GM23338 (cell line): ENCODE measurements around the gene DENND5B. TPM values are rescaled to one million over a fixed set of nuclear protein-coding genes. Genes with fewer than 3 reads are reported as not detected.

Experiments used
- ATAC-seq: fragments of 200-7000 bp; cut with Tn5 transposase; 3 replicates; pipeline ENCODE4 v1.9.1; 2020
- DNase-seq: peaks from one replicate; pipeline ENCODE4 v3.0.0-alpha.2; 2015; ENCODE audit warnings: low spot score
- H2AFZ ChIP-seq: fragments of 200-600 bp; sonication (generic); 2 replicates; pipeline ENCODE4 v1.8.0; 2016; ENCODE audit warnings: antibody characterized with exemption, mild to moderate bottlenecking, moderate library complexity
- H3F3A ChIP-seq: fragments of 200-600 bp; sonication (generic); replicated peaks from 2 replicates; pipeline ENCODE4 v1.8.0; 2017; ENCODE audit warnings: antibody characterized with exemption, mixed run types, low read depth
- H3K27ac ChIP-seq: fragments of 200-600 bp; sonication (generic); 2 replicates; pipeline ENCODE4 v1.6.1; 2016; ENCODE audit warnings: low read depth
- H3K27me3 ChIP-seq: fragments of 200-600 bp; sonication (generic); 2 replicates; pipeline ENCODE4 v1.8.0; 2016; ENCODE audit warnings: mild to moderate bottlenecking, mixed run types, moderate library complexity; ENCODE audit not compliant: insufficient read depth
- H3K36me3 ChIP-seq: fragments of 200-600 bp; sonication (generic); 2 replicates; pipeline ENCODE4 v1.8.0; 2016; ENCODE audit warnings: mild to moderate bottlenecking; ENCODE audit not compliant: insufficient read depth
- H3K4me1 ChIP-seq: fragments of 200-600 bp; sonication (generic); 2 replicates; pipeline ENCODE4 v1.8.0; 2016; ENCODE audit warnings: mild to moderate bottlenecking, moderate library complexity; ENCODE audit not compliant: insufficient read depth
- H3K4me2 ChIP-seq: fragments of 200-600 bp; sonication (generic); 2 replicates; pipeline ENCODE4 v1.7.1; 2017; ENCODE audit warnings: mixed run types
- H3K4me3 ChIP-seq: fragments of 200-600 bp; sonication (generic); 2 replicates; pipeline ENCODE4 v1.6.1; 2016; ENCODE audit warnings: mixed run types
- H3K79me2 ChIP-seq: fragments of 200-600 bp; sonication (generic); replicated peaks from 2 replicates; pipeline ENCODE4 v1.8.0; 2017; ENCODE audit warnings: mild to moderate bottlenecking; ENCODE audit not compliant: insufficient read depth
- H3K9me2 ChIP-seq: fragments of 200-600 bp; sonication (generic); 2 replicates; pipeline ENCODE4 v1.8.0; 2017; ENCODE audit not compliant: insufficient read depth
- H4K20me1 ChIP-seq: fragments of 200-600 bp; sonication (generic); replicated peaks from 2 replicates; pipeline ENCODE4 v1.8.0; 2017; ENCODE audit warnings: mild to moderate bottlenecking; ENCODE audit not compliant: insufficient read depth
- H3K27ac Mint-ChIP-seq: 2 replicates; pipeline ENCODE4 v1.8.0; 2020; ENCODE audit warnings: inconsistent platforms, mild to moderate bottlenecking, moderate library complexity, mixed read lengths
- H3K27me3 Mint-ChIP-seq: 3 replicates; pipeline ENCODE4 v1.8.0; 2022; ENCODE audit warnings: low read depth, mild to moderate bottlenecking, moderate library complexity, mixed read lengths, inconsistent platforms; ENCODE audit not compliant: insufficient read depth, poor library complexity
- H3K36me3 Mint-ChIP-seq: 3 replicates; pipeline ENCODE4 v1.8.0; 2021; ENCODE audit warnings: low read depth, mild to moderate bottlenecking, inconsistent platforms, moderate library complexity, mixed read lengths
- H3K4me1 Mint-ChIP-seq: 3 replicates; pipeline ENCODE4 v1.8.0; 2020; ENCODE audit warnings: mild to moderate bottlenecking, inconsistent platforms, mixed read lengths
- H3K4me3 Mint-ChIP-seq: 3 replicates; pipeline ENCODE4 v1.8.0; 2021; ENCODE audit warnings: moderate library complexity, mild to moderate bottlenecking, inconsistent platforms, mixed read lengths
- H3K9me3 Mint-ChIP-seq: 3 replicates; pipeline ENCODE4 v1.8.0; 2020; ENCODE audit warnings: moderate library complexity, mild to moderate bottlenecking, inconsistent platforms, mixed read lengths
- CREB1 ChIP-seq: fragments of 250-450 bp; sonication (Bioruptor Pico); IDR thresholded peaks from 2 replicates; pipeline ENCODE4 v1.5.0; 2020; ENCODE audit warnings: low read depth, mild to moderate bottlenecking, moderate library complexity
- EZH2 ChIP-seq: fragments of 200-600 bp; sonication (generic); IDR thresholded peaks from one replicate; pipeline ENCODE4 v1.8.0; 2017; ENCODE audit warnings: antibody characterized with exemption, mild to moderate bottlenecking, low read depth; ENCODE audit not compliant: unreplicated experiment
- EZH2phosphoT487 ChIP-seq: fragments of 200-600 bp; sonication (generic); IDR thresholded peaks from one replicate; pipeline ENCODE4 v1.8.1; 2018; ENCODE audit warnings: antibody characterized with exemption; ENCODE audit not compliant: unreplicated experiment
- JUNB ChIP-seq: IDR thresholded peaks from one replicate; pipeline ENCODE4 v1.6.1; 2016; ENCODE audit warnings: antibody characterized with exemption; ENCODE audit not compliant: unreplicated experiment
- NANOG ChIP-seq: IDR thresholded peaks from 2 replicates; pipeline ENCODE4 v1.6.1; 2016; ENCODE audit warnings: antibody characterized with exemption, borderline replicate concordance
- POLR2AphosphoS5 ChIP-seq: IDR thresholded peaks from 2 replicates; pipeline ENCODE4 v1.6.1; 2016; ENCODE audit warnings: antibody characterized with exemption, low read depth
- STAT1 ChIP-seq: IDR thresholded peaks from one replicate; pipeline ENCODE4 v1.6.1; 2016; ENCODE audit warnings: antibody characterized with exemption; ENCODE audit not compliant: unreplicated experiment
- ZNF114 ChIP-seq: fragments of 250-450 bp; sonication (Bioruptor Pico); IDR thresholded peaks from 2 replicates; pipeline ENCODE4 v1.5.0; 2020; ENCODE audit warnings: mild to moderate bottlenecking, moderate library complexity
- ZNF331 ChIP-seq: fragments of 250-450 bp; sonication (Bioruptor Pico); IDR thresholded peaks from 2 replicates; pipeline ENCODE4 v1.5.0; 2020; ENCODE audit warnings: low read depth, mild to moderate bottlenecking, moderate library complexity
- polyA plus RNA-seq: library from polyadenylated mRNA; unstranded; fragments of >200 nt; fragmentation: Nextera tagmentation; extraction: Ambion mirVana; gene quantifications from 2 replicates; pipeline ENCODE4 v1.2.1, GENCODE V29; 2016
- total RNA-seq: library from RNA; depleted of rRNA; stranded (reverse); fragments of >200 nt; shearing (Covaris generic); gene quantifications from 2 replicates; pipeline ENCODE4 v1.2.3, GENCODE V29; 2014
- TF ChIP-seq, protein P1 (sequence below), 2 experiments: fragments of 200-600 bp in 1 of 2; sonication (generic) in 1 of 2; conservative IDR thresholded peaks; 2 replicates each; pipeline versions ENCODE4 v1.5.1 to v1.6.1; 2016 to 2017; ENCODE audit warnings: antibody characterized with exemption in 2 of 2, low read depth in 2 of 2, mild to moderate bottlenecking in 2 of 2, moderate library complexity in 1 of 2
- TF ChIP-seq, protein P2 (sequence below): IDR thresholded peaks from one replicate; pipeline ENCODE4 v1.6.1; 2018; ENCODE audit warnings: antibody characterized with exemption; ENCODE audit not compliant: unreplicated experiment
- TF ChIP-seq, protein P3 (sequence below): IDR thresholded peaks from 2 replicates; pipeline ENCODE4 v1.6.1; 2016; ENCODE audit warnings: antibody characterized with exemption
- TF ChIP-seq, protein P4 (sequence below): fragments of 250-450 bp; sonication (Bioruptor Pico); IDR thresholded peaks from 2 replicates; pipeline ENCODE4 v1.5.0; 2020; ENCODE audit warnings: mild to moderate bottlenecking, moderate library complexity

DENND5B gene
- total and polyA plus RNA-seq, 2 experiments from 2014 or later, result 6.5 to 17.2 TPM

DNA sequence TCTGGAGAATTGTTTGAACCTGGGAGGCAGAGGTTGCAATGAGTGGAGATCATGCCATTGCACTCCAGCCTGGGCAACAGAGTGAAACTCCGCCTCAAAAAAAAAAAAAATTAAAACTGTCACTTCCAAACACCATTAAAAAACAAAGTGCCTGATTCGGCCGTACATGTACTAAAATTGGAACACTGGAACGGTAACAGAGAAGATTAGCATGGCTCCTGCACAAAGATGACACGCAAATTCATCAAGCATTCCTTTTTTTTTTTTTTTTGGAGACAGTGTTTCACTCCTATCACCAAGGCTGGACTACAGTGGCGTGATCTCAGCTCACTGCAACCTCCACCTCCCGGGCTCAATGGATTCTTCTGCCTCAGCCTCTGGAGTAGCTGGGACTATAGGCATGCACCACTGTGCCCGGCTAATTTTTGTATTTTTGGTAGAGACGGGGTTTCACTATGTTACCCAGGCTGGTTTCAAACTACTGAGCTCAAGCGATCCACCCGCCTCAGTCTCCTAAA is 224.8 kb downstream of the DENND5B start:
- H3K27ac Mint-ChIP-seq, result no peak overlapping the region
- Histone ChIP-seq H3K4me2 (no peak overlapping the region), H3K27ac (no peak overlapping the region), H3K4me1 (peaks cover 39% of the 10 kb centered on the region), H3K36me3 (no peaks in the 10 kb centered on the region), H2AFZ (no peak overlapping the region), H3K9me2 (no peaks in the 10 kb centered on the region), H3F3A (peaks cover 6% of the 10 kb centered on the region; the same call in 1 of the 2 replicates), H4K20me1 (no peaks in the 10 kb centered on the region), H3K27me3 (no peaks in the 10 kb centered on the region), H3K4me3 (no peak overlapping the region), H3K79me2 (peaks cover 13% of the 10 kb centered on the region; the same call in 1 of the 2 replicates)
- H3K27me3 Mint-ChIP-seq, result peaks cover 13% of the 10 kb centered on the region
- ATAC-seq (no peak), DNase-seq (no peak)
- no peak overlapping the region for H3K4me3 Mint-ChIP-seq
- TF ChIP-seq NANOG (no peak), CREB1 (CRISPR knock-in tag) (no peak), ZNF331 (CRISPR knock-in tag) (no peak), POLR2AphosphoS5 (no peak), STAT1 (no peak), EZH2 (no peak), ZNF114 (CRISPR knock-in tag) (no peak), EZH2phosphoT487 (no peak), JUNB (no peak)
- TF ChIP-seq, protein P1, sequence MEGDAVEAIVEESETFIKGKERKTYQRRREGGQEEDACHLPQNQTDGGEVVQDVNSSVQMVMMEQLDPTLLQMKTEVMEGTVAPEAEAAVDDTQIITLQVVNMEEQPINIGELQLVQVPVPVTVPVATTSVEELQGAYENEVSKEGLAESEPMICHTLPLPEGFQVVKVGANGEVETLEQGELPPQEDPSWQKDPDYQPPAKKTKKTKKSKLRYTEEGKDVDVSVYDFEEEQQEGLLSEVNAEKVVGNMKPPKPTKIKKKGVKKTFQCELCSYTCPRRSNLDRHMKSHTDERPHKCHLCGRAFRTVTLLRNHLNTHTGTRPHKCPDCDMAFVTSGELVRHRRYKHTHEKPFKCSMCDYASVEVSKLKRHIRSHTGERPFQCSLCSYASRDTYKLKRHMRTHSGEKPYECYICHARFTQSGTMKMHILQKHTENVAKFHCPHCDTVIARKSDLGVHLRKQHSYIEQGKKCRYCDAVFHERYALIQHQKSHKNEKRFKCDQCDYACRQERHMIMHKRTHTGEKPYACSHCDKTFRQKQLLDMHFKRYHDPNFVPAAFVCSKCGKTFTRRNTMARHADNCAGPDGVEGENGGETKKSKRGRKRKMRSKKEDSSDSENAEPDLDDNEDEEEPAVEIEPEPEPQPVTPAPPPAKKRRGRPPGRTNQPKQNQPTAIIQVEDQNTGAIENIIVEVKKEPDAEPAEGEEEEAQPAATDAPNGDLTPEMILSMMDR (conservative IDR thresholded peaks at IDR 0.05; ENCODE audit: low read depth in 2 of 2), result no peak
- TF ChIP-seq, protein P2, sequence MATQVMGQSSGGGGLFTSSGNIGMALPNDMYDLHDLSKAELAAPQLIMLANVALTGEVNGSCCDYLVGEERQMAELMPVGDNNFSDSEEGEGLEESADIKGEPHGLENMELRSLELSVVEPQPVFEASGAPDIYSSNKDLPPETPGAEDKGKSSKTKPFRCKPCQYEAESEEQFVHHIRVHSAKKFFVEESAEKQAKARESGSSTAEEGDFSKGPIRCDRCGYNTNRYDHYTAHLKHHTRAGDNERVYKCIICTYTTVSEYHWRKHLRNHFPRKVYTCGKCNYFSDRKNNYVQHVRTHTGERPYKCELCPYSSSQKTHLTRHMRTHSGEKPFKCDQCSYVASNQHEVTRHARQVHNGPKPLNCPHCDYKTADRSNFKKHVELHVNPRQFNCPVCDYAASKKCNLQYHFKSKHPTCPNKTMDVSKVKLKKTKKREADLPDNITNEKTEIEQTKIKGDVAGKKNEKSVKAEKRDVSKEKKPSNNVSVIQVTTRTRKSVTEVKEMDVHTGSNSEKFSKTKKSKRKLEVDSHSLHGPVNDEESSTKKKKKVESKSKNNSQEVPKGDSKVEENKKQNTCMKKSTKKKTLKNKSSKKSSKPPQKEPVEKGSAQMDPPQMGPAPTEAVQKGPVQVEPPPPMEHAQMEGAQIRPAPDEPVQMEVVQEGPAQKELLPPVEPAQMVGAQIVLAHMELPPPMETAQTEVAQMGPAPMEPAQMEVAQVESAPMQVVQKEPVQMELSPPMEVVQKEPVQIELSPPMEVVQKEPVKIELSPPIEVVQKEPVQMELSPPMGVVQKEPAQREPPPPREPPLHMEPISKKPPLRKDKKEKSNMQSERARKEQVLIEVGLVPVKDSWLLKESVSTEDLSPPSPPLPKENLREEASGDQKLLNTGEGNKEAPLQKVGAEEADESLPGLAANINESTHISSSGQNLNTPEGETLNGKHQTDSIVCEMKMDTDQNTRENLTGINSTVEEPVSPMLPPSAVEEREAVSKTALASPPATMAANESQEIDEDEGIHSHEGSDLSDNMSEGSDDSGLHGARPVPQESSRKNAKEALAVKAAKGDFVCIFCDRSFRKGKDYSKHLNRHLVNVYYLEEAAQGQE, result no peak
- TF ChIP-seq, protein P3, sequence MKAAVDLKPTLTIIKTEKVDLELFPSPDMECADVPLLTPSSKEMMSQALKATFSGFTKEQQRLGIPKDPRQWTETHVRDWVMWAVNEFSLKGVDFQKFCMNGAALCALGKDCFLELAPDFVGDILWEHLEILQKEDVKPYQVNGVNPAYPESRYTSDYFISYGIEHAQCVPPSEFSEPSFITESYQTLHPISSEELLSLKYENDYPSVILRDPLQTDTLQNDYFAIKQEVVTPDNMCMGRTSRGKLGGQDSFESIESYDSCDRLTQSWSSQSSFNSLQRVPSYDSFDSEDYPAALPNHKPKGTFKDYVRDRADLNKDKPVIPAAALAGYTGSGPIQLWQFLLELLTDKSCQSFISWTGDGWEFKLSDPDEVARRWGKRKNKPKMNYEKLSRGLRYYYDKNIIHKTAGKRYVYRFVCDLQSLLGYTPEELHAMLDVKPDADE, result no peak
- TF ChIP-seq, protein P4, sequence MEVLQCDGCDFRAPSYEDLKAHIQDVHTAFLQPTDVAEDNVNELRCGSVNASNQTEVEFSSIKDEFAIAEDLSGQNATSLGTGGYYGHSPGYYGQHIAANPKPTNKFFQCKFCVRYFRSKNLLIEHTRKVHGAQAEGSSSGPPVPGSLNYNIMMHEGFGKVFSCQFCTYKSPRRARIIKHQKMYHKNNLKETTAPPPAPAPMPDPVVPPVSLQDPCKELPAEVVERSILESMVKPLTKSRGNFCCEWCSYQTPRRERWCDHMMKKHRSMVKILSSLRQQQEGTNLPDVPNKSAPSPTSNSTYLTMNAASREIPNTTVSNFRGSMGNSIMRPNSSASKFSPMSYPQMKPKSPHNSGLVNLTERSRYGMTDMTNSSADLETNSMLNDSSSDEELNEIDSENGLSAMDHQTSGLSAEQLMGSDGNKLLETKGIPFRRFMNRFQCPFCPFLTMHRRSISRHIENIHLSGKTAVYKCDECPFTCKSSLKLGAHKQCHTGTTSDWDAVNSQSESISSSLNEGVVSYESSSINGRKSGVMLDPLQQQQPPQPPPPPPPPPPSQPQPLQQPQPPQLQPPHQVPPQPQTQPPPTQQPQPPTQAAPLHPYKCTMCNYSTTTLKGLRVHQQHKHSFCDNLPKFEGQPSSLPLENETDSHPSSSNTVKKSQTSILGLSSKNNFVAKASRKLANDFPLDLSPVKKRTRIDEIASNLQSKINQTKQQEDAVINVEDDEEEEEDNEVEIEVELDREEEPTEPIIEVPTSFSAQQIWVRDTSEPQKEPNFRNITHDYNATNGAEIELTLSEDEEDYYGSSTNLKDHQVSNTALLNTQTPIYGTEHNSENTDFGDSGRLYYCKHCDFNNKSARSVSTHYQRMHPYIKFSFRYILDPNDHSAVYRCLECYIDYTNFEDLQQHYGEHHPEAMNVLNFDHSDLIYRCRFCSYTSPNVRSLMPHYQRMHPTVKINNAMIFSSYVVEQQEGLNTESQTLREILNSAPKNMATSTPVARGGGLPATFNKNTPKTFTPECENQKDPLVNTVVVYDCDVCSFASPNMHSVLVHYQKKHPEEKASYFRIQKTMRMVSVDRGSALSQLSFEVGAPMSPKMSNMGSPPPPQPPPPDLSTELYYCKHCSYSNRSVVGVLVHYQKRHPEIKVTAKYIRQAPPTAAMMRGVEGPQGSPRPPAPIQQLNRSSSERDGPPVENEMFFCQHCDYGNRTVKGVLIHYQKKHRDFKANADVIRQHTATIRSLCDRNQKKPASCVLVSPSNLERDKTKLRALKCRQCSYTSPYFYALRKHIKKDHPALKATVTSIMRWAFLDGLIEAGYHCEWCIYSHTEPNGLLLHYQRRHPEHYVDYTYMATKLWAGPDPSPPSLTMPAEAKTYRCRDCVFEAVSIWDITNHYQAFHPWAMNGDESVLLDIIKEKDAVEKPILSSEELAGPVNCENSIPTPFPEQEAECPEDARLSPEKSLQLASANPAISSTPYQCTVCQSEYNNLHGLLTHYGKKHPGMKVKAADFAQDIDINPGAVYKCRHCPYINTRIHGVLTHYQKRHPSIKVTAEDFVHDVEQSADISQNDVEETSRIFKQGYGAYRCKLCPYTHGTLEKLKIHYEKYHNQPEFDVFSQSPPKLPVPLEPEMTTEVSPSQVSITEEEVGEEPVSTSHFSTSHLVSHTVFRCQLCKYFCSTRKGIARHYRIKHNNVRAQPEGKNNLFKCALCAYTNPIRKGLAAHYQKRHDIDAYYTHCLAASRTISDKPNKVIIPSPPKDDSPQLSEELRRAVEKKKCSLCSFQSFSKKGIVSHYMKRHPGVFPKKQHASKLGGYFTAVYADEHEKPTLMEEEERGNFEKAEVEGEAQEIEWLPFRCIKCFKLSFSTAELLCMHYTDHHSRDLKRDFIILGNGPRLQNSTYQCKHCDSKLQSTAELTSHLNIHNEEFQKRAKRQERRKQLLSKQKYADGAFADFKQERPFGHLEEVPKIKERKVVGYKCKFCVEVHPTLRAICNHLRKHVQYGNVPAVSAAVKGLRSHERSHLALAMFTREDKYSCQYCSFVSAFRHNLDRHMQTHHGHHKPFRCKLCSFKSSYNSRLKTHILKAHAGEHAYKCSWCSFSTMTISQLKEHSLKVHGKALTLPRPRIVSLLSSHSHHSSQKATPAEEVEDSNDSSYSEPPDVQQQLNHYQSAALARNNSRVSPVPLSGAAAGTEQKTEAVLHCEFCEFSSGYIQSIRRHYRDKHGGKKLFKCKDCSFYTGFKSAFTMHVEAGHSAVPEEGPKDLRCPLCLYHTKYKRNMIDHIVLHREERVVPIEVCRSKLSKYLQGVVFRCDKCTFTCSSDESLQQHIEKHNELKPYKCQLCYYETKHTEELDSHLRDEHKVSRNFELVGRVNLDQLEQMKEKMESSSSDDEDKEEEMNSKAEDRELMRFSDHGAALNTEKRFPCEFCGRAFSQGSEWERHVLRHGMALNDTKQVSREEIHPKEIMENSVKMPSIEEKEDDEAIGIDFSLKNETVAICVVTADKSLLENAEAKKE (CRISPR knock-in tag), result no peak
- peaks cover 2% of the 10 kb centered on the region; the same call in 1 of the 3 replicates for H3K36me3 Mint-ChIP-seq
- peaks cover 61% of the 10 kb centered on the region for H3K4me1 Mint-ChIP-seq
- peaks cover 3% of the 10 kb centered on the region; the same call in 2 of the 3 replicates for H3K9me3 Mint-ChIP-seq
